Upper lobe of left lung (tissue), 4 donors: ENCODE measurements around the gene ADGRL1.

ENCODE experiments used
- CTCF ChIP-seq, 6 experiments: fragments of 450-650 bp in 4 of 6; fragments of 200-600 bp in 2 of 6; sonication (generic) in 2 of 6; IDR thresholded peaks; one replicate each; pipeline ENCODE4 v1.5.1; 2016 to 2019; ENCODE audit warnings: antibody characterized with exemption in 6 of 6
- EP300 ChIP-seq, 4 donors: sonication (generic); formaldehyde crosslinking; IDR thresholded peaks; one replicate each; pipeline ENCODE4 v1.5.1; 2017; ENCODE audit warnings: antibody characterized with exemption in 4 of 4, control low read depth in 2 of 4
- POLR2A ChIP-seq, 4 donors: fragments of 450-650 bp; IDR thresholded peaks; one replicate each; pipeline ENCODE4 v1.5.1; 2016 to 2017; ENCODE audit warnings: antibody characterized with exemption in 4 of 4, mild to moderate bottlenecking in 2 of 4
- POLR2AphosphoS5 ChIP-seq, 2 donors: sonication (generic); formaldehyde crosslinking; IDR thresholded peaks; one replicate each; pipeline ENCODE4 v1.5.1; 2017; ENCODE audit warnings: antibody characterized with exemption in 2 of 2

GRCh38 chr19:14189415-14189814 is 16.6 kb downstream of the ADGRL1 start:
- TF ChIP-seq CTCF (IDR thresholded peaks at IDR 0.05) = no peak
- no peak for TF ChIP-seq POLR2A (IDR thresholded peaks at IDR 0.05)
- no peak for TF ChIP-seq EP300 (IDR thresholded peaks at IDR 0.05)
- TF ChIP-seq POLR2AphosphoS5 (IDR thresholded peaks at IDR 0.05) = no peak
